Suppressor macrophage treated with lipopolysaccharide for 1 hour (primary cell): Measurements from ENCODE around the gene SLC12A7.
"Not testable (repeated sequence)": the region's sequence is repeated elsewhere in the genome, so short reads cannot be mapped to it uniquely, and the experiment has no call there.

Experiments used
- DNase-seq, 3 donors: peaks; one replicate each; pipeline ENCODE4 v3.0.0-alpha.2; 2020 to 2022

The SLC12A7 gene

DNA sequence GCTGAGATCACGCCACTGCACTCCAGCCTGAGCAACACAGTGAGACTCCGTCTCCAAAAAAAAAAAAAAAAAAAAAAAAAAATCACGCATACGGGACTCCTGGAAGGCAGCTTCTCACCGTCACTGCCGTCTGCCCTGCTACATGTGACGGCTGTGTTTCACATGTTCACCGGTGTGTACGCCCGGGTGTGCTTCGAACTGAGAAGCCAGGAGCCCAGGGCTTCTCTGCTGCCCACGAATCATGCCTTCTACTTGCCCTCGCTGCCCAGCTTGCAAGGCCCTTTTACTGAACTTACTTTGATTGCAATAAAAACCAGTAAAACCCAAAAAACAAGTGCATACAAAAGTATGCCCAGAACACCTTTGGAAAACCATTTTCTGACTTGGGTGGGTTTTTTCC, 109.0 kb downstream of the SLC12A7 start:
- no peak for DNase-seq

DNA sequence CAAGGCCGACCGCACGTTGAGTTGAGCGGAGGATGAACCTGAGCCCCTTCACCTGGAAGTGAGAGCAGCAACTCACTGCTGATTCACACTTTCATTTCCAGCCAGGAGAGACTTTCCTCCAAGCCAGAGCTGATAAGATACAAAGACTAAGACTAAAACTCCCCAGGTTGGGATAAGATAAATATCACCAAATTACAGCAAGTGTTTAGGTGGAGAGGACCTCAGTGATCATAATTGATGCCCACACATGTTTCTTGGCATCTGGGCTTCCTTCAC, 109.7 kb downstream of the SLC12A7 start:
- DNase-seq = no peak

DNA sequence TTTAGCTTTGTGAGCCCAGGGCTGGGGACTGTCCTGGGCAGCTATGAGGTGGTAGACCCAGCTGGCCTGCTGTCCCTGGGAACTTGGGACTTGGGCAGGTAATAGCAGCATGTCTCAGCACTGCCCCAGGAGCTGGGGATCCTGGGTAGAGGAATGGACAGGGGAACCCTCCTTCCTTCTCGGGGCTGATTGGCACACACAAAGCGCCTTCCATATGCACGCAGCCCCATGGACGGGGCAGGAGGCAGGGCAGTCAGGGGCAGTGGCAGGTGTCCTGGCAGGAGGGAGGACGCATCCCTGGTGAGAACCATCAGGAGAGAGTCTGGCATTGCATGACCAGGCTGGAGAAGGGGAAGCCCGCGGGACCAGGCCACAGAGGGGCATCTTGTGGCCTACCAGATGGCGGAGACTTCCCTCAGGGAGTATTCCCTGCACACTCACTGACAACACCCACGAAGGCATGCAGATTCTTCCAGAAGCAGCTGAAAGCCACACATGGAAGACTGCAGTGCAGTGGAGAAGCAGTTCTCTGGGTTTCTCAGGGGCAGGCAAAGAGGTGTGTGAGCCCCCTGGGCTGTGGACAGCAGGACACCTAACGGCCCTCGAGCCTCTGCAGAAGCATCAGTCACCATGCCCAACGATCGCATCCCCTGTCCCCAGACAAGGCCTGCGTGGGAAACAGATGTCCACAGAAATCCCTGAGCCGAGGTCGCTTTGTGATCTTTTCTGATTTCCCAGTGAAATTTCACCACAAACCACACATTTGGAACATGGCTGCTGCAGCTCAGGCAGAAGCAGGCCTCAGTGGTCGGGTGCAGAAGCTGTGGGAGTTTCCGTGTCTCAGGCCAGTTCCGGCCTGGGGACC, 110.2 kb downstream of the SLC12A7 start:
- DNase-seq = no peak

DNA sequence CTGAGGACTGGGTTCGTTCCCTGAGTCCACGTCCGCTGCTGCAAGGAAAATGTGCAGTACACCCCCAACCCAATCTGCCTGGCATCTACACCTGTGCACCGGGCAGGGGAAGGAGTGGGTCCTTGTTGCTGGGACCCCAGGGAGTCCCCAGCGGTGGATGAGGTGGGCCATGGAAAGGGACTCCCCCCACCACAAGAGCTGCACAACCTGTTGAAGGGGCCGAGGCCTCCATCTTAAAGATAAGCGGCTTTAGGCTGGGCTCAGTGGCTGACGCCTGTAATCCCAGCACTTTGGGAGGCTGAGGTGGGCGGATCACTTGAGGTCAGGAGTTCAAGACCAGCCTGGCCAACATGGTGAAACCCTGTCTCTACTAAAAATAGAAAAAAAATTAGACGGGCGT, 111.0 kb downstream of the SLC12A7 start:
- DNase-seq = not testable (repeated sequence)
